GM21447 (cell line): Measurements from ENCODE around the gene CSNK2B.
"Not testable (repeated sequence)": the region's sequence is repeated elsewhere in the genome, so short reads cannot be mapped to it uniquely, and the experiment has no call there.

Source experiments
- ATAC-seq: cut with Tn5 transposase; IDR thresholded peaks from one replicate; pipeline ENCODE4 v1.9.1; 2021; ENCODE audit not compliant: unreplicated experiment

Gene CSNK2B

GRCh38 chr6:31687860-31688693 lies 22.2 kb downstream of the CSNK2B start:
- no peak for ATAC-seq

GRCh38 chr6:31689249-31690110 lies 23.6 kb downstream of the CSNK2B start:
- no peak for ATAC-seq

- ATAC-seq: no peak
Measured at GRCh38 chr6:31690231-31691077, 24.6 kb downstream of the CSNK2B start.

DNA sequence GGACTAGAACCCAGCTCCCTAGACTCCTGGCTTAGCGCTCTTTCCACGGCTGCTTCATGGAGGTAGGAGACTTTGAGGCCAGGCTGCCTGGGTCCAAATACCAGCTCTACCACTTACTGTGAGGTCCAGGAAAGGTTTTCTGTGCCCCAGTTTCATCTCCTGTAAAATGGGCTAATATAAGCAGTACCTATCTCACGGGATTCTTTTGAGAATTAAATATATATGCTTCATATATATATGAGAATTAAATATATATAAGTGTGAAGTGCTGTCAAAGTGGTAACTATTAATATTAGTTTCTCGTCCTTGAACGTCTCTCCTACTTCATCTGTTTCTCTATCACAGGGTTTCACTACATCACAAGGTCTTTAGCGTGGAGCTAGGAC lies 25.2 kb downstream of the CSNK2B start:
- ATAC-seq: no peak

DNA sequence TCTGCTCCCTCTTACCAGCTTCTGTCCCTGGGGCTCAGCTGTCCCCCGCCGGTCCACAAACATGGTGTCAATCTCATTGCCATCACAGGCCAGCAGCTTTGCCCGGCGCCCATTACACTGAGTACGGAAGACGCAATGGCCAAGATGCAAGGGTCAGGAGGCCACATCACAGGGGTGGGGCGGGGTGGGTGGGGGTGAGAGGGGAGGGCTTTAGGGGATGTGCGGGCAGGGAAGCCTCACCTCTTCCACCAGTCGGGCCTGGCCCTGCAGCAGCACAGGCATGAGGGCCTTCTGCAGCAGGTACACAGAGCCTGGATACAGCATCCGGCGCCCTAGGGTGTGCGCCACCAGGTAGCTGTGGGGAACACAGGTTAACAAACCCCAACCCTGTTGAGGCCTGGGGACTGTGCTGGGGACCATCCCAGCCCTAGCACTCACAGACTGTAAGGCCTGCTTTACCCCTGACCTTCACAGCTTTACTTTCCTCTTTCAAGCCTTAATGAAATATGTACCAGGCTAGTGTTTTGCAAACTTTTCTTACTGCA lies 25.8 kb downstream of the CSNK2B start:
- ATAC-seq: no peak

- no peak for ATAC-seq
Measured at GRCh38 chr6:31692353-31692752, 26.5 kb downstream of the CSNK2B start.

DNA sequence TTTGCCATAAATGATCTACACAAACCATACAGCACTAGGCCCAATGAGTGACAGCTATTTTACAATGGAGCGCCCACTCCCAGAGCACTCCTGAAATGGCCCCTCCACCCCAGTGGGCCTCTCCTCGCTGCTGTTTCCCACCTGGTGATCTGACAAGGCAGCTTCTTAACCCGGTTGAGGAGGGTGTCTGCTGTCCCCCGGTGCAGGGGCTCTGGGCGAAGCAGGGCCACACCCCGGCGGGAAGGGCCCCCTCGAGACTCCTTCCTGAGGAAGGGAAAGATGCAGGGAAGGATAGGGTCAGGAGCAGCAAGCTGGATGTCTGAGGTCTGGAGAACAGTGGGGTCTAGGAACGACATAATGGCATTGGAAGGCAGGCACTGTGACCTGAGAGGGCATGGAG lies 27.0 kb downstream of the CSNK2B start:
- no peak for ATAC-seq

DNA sequence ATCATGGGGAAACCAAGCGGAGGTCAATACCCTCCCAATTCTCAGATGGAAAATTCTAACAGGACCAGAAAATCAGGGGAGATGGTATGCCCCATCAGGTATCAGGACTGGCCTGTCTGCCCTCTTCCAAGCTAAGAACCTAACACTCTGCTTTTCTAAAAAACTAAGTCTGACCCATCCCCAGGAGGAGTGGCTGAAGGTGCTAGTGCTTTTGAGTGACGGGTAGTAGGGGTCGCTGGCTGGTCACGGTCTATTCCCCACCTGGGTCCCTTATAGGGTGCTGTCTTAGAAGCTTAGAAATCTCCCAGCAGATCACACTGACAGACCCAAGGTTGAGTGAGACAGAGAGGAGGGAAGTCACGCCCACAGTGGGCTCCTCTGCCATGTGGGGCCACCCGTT lies 27.7 kb downstream of the CSNK2B start:
- ATAC-seq: no peak

DNA sequence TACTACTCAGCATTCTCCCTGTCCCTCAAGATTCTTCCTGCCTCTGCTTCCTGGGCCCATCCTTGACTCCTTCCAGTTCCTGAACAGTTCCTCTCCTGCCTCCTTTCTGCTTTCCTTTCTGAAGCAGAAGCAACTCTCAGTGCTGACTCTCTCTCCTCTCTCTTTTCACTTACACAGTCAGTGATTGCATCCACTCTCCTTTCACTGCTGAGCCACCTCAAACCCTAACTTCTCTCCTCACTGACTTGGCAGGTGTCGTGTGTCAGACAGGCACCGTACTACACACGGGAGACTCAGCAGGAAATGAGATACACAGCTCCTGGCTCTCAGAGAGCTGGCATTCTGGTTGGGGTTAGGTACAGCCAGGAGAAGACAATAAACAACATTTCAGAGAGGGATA lies 31.7 kb downstream of the CSNK2B start:
- no peak for ATAC-seq

GRCh38 chr6:31700740-31701401 lies 35.0 kb downstream of the CSNK2B start:
- ATAC-seq: no peak

GRCh38 chr6:31701666-31702404 lies 36.0 kb downstream of the CSNK2B start:
- no peak for ATAC-seq

DNA sequence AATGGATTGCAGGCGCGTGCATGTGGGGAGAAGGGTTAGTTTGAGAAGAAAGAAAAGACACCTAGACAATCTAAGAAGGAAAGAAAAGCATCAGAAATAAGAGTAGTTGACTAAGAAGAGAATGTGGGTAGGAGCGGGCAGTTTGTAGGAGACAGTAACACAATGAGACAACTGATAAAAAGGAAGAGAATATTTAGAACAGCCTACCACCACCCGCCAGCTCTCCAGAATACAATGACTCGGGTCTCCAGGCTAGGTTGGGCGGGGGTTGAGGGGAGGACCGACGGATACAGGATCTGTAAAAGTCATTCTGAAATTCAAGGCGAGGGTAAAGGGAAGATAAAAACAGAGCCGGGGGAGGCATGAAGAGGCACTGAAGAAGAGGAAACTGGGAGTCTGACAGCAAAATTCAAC lies 36.5 kb downstream of the CSNK2B start:
- ATAC-seq: peak; percentile 11

DNA sequence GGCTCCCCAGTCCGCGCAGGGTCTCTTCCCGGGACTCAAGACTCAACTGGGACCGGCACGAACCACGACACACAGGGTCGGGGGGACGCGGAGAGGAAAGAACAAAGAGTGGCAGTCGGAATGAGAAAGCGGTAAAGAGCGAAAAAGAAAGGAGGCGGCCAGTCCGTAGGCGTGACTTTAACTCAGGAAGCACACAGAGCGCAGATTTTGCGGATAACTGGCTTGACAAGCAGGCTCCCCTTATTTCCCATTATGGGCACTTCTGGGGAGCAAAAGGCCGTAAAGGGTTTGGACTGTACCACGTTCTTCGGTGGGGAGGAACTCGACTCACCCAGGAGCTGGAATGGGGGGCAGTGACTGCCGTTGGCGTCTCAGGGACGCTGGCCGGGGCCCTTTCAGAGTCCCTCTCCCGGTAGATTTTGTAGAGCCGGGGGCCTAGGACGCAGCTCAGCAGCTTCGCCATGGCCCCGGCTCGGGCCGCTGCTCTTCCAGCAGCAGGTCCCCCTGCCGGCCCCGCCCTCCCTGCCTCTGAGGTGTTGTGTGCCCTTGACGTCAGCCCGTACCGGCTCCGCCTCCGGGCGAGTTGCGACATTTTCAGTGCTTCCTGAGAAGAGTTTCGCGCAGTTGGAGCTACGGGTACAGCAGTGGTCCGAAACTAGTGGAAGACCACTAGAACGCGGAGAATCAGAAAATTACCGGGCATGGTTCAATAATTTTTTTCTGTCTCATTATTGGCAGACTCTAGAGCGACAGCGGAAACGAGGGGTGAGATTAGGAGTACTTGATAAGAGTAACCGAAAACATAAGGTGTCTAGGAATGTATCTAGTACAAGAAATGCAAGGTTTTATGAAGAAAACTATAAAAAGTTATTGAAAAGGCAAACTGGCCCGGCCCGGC lies 37.2 kb downstream of the CSNK2B start, which contains the start of gene ABHD16A:
TSS of gene ABHD16A (minus strand) at position 506 of the 898 bp plus-strand sequence. CDS start at position 463, 43 bp downstream.
- ATAC-seq: peak; percentile 91

- ATAC-seq: no peak
Measured at GRCh38 chr6:31705931-31706330, 40.1 kb downstream of the CSNK2B start.

GRCh38 chr6:31706599-31706998 lies 40.7 kb downstream of the CSNK2B start, which contains the start of gene LY6G6F:
TSS of gene LY6G6F (plus strand) at chr6:31706866. CDS start at chr6:31706907, 41 bp downstream.
- no peak for ATAC-seq

GRCh38 chr6:31707701-31708100 lies 41.8 kb downstream of the CSNK2B start:
- ATAC-seq: no peak

- ATAC-seq: no peak
Measured at GRCh38 chr6:31708224-31708623, 42.3 kb downstream of the CSNK2B start.

DNA sequence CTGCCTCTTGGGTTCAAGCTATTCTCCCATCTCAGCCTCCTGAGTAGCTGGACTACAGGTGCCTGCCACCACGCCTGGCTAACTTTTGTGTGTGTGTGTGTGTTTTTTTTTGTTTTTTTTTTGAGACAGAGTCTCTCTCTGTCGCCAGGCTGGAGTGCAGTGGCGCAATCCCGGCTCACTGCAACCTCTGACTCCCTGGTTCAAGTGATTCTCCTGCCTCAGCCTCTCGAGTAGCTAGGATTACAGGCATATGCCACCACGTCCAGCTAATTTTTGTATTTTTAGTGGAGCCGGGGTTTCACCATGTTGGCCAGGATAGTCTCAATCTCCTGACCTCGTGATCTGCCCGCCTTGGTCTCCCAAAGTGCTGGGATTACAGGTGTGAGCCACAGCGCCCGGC lies 43.3 kb downstream of the CSNK2B start:
- not testable (repeated sequence) for ATAC-seq
